DMS114 treated with DMSO at 0.1 percent for 48 hours (cell line): ENCODE measurements around the gene TNNT1.
"Not testable (repeated sequence)": the region's sequence is repeated elsewhere in the genome, so short reads cannot be mapped to it uniquely, and the experiment has no call there.

Experiments used
- DNase-seq: peaks from one replicate; lab custom pipeline; 2025; ENCODE audit not compliant: unreplicated experiment; lab: John Stamatoyannopoulos, UW

TNNT1 gene

DNA sequence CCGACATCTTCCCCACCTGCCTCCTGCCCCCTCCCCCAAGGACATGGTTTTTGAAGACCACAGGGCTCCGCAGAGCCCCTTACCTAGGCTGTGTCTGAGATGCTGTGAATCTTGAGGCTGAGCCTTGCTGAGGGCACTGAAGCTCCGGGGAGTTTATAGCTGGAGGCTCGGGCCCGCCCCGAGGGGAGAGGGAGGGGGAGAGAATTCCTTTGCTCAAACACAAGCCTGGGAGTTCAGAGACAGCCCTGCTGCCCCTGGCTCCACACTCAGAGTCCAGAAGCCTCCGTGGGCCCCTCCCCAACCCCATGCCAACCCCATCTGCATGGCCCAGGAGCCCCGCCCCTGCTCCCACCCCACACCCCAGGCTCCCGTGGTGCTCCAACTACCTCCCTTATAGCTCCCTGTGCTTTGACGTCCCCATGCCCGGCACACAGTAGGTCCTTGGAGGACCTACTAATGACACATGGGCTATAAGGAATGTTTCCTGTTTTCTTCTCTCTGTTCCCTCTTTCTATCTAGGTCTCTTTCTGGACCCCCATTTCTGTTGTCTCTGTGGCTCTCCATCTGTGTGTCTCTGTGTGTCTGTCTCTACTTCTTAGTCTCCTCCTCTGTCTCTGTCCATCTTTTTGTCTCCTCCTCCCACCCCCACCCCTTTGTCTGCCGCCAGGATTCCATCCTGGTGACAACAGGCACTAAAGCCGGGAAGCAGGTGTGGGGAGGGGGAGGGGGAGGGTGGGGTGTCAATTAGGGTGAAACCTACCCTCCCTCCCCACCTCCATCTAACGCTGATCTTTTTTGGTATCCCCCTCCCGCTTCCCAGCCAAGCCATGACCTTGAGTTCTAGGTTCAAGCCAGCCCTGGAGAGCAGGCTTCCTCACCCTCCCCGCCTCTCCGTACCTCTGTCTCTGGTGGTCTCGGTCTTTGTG, at the start of gene TNNT1:
Gene TNNT1, minus strand, starts transcription at position 129 of the 926 bp plus-strand sequence. CDS start 2,049 bp downstream, outside the sequence.
- no peak for DNase-seq

GRCh38 chr19:55198651-55199050, 49.6 kb upstream of the TNNT1 start:
- no peak for DNase-seq

DNA sequence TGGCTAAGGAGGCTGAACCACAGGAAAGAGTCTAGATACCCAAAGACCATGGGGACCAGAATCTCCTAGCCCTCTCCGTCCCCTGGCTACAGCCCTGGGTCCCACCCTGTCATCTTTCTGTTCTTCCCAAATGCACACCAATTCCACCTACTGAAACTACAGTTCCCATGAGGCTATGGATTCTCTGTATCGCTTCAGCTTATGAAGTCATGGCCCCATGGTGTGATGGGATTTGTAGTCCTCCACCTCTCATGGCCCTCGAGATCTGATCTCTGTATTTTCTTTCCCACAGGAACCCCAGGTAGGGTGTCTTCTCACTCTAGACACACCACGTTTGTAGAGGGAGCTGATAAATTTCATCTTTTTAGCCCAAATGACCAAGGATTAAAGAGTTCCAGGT, 48.5 kb upstream of the TNNT1 start:
- DNase-seq: peak; percentile 40

DNA sequence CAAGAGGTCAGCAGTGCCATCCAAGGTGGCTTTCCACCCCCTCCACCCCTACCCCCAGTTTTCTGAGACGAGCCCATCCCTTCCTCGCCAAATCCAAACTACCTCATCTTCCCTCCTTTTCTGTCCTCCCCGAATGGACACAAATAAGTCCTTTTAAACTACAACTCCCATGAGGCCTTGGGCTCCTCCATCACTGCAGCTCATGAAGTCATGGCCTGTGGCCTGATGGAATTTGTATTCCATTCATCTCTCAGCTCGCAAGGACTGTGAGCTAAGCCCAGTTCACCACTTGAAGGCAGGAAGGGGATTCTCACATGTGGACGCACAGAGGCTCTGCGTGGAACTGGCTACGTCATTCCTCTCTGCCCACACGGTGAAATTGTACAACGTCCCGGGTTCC, 47.8 kb upstream of the TNNT1 start:
- DNase-seq: no peak

DNA sequence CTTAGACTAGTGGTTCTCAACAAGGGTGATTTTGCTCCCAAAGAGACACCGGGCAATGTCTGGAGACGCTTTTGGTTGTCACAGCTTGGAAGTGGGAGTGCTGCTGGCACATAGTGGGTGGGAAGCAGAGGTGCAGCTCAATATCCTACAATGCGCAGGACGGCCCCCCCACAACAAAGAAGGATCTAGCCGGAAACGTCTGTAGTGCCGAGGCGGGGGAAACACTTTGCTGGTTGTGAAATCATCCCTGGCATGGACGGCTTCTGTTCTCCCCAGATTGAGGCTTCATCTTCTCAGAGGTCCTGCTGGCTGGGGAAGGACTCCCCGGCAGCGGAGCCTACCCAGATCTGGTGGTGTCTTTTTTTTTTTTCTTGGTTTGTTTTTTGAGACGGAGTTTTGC, 44.5 kb upstream of the TNNT1 start:
- DNase-seq: no peak

GRCh38 chr19:55189403-55189835, 40.4 kb upstream of the TNNT1 start:
- DNase-seq: no peak

DNA sequence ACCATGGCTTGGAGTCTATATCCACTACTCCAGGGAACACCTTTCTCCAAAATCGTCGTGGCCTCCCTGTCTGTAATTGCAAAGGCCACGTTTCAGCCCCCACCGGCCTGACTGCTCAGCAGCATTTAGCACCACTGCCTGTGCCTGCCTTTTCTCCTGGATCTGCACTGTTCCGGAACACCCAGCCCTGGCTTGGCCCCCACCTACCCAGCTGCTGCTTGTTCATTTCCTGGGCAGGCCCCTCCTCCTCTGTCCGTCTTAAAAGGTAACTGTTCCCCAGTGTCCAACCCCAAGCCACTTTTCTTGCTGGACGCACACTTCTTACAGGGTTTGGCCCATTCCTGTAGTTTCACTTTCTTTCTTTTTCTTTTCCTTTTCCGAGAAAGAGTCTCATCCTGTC, 39.6 kb upstream of the TNNT1 start:
- DNase-seq: no peak

- DNase-seq: no peak
Measured at GRCh38 chr19:55186080-55186479, 37.1 kb upstream of the TNNT1 start.

GRCh38 chr19:55181740-55182139, 32.7 kb upstream of the TNNT1 start:
- no peak for DNase-seq

DNA sequence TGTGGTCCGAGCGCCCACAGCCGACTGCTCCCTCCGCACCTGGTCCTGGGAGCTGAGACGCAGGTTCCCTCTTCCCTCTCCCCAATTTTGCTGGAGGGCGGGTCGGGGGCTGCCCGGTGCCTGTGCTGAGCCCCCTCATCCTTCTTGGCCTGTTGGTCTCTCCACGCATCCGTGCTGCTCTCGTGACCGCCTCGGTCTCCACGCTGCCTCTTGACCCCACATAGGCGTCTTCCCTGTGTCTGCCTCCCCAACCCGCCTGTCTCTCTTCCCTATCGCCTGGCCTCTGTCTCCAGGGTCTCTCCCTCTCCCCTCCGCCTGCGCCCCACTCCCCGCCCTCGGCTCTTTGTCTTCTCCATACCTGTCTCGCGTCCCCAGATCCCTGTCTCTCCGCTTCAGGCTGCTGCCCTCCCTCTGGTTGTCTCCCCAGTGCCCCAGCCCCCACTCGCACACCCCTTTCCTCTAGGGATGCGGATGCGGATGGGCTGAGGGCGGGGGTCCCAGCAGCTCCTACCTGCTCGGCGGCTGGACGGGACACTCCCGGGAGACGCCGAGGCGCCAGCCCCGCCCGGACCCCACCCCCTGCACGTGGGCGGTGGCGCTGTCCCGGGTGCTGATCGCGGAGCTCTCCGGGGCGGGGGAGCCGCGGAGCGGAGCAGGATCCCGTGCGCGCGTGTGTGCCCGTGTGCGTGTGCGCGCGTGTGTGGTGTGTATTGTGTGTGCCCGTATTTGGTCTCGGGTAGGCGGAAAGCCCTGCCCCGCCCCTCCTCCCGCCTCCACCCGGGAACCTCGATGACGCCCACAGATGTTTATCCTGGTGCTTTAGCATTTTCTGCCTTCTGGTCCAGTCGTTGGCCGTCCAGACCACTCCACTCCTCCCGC, 30.8 kb upstream of the TNNT1 start, which contains the start of gene SYT5:
Gene SYT5, minus strand, starts transcription at position 684 of the 879 bp plus-strand sequence. CDS start 1,248 bp downstream, outside the sequence.
- DNase-seq: no peak

DNA sequence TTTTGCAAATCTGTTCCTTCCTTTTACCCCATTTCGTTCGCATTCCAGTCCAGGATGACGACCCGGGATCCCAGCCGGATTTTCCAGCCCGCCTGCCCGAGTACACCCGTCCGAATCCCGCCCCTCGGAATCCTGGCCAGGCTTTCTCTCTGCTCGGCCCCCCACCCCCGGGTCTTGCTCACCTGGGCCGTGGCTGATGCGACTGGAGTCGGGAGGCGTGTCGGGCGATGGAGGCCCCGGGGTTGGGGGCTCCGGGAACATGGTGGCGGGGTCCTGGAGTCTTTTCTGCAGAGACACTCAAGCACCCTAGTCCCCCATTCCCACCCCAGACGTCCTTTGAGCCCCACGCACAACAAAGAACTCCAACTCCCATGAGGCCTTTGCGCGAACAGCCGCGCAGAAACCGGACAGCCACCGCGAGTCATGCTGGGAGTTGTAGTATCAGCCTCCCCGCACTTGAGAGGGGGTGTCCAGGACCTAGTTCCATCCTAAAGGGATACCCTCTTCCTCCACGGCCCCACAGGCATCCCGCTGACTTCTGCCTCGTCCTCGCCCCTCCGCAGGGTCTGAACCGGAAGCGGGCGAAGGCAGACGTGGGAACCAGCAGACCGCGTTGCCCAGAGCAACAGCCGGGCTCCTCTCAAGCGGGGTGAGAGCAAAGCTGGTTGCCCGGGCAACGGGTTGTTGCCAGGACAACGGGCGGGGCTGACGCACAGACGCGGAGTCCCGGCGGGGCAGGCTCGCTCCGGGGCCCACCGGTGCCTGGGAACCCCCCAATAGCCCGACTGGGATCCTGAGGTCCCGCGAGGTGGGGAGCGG, 30.0 kb upstream of the TNNT1 start:
- DNase-seq: peak; percentile 90

GRCh38 chr19:55176076-55176475, 27.1 kb upstream of the TNNT1 start:
- DNase-seq: no peak

- DNase-seq: peak; percentile 38
Measured at GRCh38 chr19:55175117-55175867, 26.3 kb upstream of the TNNT1 start.

DNA sequence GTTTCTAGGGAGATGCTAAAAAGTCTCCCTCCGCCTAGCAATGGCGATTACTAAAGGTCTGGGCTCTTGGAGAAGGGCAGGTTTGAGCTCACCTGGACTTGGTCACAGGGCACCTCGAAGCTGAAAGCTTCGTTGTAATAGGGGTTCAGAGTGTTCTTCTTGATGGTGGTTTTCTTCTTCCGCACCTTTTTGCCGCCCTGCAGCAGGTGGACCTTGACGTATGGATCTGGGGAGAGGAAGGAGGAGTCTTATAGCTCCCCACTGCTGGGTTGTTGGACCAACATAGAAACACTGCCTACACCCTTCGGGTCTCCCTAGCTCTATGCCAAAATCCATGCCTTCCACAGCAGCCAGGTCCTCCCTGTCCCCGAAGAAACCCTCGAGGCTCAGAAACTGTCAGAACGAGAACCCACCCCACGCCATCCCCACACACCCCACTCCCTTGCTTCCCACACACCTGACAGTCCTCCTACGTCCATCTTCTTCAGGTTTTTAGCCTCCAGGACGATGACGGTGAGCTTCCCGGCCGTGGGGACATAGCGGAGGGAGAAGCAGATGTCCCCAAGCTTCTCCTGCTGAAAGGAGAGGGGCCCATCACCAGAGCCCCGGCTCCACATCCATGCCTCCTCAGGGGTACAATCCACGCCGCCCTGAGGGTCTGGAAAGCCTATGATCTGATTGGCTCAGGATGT, 25.6 kb upstream of the TNNT1 start:
- no peak for DNase-seq

DNA sequence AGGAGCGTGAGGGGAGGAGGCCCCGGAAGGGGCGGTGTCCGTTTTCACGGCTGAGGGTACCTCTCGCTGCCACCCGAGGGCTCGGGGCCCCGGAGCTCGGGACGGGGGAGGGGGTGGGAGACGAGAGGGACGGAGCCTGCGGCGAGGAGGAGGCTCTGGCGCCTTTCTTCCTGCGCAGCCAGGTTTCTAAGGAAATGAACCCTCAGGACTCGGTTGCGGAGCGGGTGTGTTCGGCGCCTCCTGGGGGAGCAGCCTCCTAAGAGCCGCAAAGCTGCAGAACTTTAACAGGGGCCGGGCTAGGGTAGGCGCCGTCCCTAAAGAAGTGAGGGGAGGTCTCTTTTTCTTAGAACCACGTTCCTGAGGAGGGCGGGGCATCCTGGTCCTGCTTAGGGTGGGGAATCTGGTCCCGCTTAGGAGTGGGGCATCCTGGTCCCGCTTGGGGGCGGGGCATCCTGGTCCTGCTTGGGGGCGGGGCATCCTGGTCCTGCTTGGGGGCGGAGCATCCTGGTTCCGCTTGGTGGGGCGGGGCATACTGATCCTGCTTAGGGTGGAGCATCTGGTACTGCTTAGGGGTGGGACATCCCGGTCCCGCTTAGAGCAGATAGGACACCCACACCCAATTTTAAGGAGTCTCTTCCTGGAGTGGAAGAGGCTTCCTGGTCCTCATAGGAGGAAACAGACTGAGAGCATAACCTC, 24.9 kb upstream of the TNNT1 start:
- DNase-seq: peak; percentile 88

DNA sequence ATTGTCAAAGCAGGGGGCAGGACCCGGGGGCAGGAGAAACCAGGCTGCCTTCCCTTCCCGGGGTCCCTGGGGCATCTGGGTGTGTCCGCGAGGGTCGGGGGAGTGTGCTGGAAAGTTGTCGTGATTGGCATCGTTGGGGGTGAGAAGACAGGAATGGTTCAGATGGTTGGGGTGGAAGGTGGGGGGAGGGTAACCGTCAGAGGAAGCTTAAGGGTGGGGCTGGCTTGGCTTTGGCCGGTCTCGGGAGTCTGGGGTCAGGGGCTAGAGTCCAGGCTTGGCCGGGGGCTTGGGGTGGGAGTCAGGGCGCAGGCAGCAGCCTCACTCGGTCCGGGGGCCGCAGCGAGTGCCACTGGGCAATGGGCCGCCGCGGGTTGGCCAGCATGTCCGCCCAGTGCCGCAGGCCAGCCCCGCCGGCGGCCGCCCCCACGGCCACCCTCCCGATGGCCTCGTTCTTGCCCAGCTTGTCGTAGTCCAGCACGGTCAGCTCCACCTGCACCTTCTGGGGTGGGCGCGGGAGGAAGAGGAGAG, 24.2 kb upstream of the TNNT1 start:
- no peak for DNase-seq

GRCh38 chr19:55172741-55173140, 23.7 kb upstream of the TNNT1 start:
- DNase-seq: no peak

GRCh38 chr19:55172318-55172717, 23.3 kb upstream of the TNNT1 start:
- DNase-seq: not testable (repeated sequence)

DNA sequence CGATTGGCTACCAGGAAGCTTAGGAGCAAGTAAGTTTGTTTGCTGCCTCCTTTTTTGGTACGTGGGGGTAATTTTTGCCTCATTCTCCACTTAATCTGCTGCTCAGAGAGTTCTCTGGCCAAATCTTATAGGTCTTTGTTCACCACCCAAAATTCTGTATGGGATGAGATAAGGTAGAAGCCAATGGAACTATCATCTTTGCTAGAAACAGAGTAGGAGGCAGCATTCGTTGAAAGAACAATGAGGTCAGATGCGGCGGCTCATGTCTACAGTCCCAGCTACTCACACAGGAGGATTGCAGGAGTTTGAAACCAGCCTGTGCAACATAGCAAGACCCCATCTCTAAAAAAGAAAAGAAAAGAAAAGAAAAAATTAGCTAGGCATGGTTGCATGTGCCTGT, 22.4 kb upstream of the TNNT1 start:
- DNase-seq: no peak
